ENCODE measurements around the gene RAB3D.

Gene RAB3D

DNA sequence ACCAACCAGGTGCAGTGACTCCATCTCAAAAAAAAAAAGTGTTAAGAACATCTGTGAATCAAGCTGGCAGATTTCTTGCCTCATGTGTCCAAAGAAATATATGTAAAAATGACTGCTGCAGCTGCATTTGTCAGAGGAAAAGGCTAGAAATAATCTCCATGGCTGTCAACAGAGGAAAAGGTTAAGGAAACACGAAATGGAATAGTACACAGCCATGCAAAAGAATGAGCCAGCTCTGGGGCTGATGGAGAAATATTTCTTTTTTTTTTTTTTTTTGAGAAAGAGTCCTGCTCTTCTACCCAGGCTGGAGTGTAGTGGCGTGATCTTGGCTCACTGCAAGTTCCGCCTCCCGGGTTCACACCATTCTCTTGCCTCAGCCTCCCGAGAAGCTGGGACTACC is 6.6 kb downstream of the RAB3D start:
- POLR2A ChIA-PET (ENCODE audit: low non-redundant PET), result interaction anchor here (0.6 kb wide), 2 partner anchors 67 to 268 kb away, joined by 4 read pairs; no protein-coding TSS in a partner anchor
- H3K27ac ChIP-seq, result no peak overlapping the region
- CTCF ChIA-PET, result interaction anchor here (0.6 to 0.7 kb wide), 4 partner anchors 69 to 898 kb away, joined by 3 to 6 read pairs (median 4); partner anchors contain the start of gene PRKCSH
- DNase-seq (ENCODE audit: low spot score), result no peak
- TF ChIP-seq, protein P1, sequence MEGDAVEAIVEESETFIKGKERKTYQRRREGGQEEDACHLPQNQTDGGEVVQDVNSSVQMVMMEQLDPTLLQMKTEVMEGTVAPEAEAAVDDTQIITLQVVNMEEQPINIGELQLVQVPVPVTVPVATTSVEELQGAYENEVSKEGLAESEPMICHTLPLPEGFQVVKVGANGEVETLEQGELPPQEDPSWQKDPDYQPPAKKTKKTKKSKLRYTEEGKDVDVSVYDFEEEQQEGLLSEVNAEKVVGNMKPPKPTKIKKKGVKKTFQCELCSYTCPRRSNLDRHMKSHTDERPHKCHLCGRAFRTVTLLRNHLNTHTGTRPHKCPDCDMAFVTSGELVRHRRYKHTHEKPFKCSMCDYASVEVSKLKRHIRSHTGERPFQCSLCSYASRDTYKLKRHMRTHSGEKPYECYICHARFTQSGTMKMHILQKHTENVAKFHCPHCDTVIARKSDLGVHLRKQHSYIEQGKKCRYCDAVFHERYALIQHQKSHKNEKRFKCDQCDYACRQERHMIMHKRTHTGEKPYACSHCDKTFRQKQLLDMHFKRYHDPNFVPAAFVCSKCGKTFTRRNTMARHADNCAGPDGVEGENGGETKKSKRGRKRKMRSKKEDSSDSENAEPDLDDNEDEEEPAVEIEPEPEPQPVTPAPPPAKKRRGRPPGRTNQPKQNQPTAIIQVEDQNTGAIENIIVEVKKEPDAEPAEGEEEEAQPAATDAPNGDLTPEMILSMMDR (conservative IDR thresholded peaks at IDR 0.05; ENCODE audit: low read depth), result no peak

- no peak for DNase-seq (ENCODE audit: low spot score)
- H3K27ac ChIP-seq, result 0 out of 2 replicates have a peak overlapping the region, but pooled peaks have one; percentile 33
- ChIA-PET POLR2A (ENCODE audit: low non-redundant PET) (no interaction called here), CTCF (interaction anchor here (0.9 kb wide), 1 partner anchor 38 kb away, joined by 4 read pairs; no protein-coding TSS in a partner anchor)
- TF ChIP-seq, protein P1 (conservative IDR thresholded peaks at IDR 0.05; ENCODE audit: low read depth), result no peak
Measured at GRCh38 chr19:11331502-11331901, 8.0 kb downstream of the RAB3D start.

DNA sequence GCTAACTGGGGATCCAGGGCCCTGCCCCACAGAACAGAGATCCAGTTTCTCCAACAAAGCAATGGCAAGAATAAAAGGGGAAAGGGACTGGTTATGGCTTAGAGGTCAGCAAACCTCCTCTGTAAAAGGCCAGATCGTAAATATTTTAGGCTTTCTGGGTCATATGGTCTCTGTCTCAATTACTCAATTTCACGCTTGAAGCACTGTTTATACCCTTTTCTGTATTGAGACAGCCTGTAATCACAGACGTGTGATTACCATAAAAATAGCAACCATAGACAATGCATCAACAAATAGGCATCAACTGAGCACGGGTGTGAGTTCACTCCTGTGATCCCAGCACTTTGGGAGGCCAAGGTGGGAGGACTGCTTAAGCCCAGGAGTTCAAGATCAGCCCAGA is 9.3 kb downstream of the RAB3D start:
- ChIA-PET CTCF (no interaction called here), POLR2A (ENCODE audit: low non-redundant PET) (no interaction called here)
- H3K27ac ChIP-seq, result peak overlapping the region; percentile 33; the same call in 1 of the 2 replicates
- DNase-seq (ENCODE audit: low spot score), result no peak
- TF ChIP-seq, protein P1 (conservative IDR thresholded peaks at IDR 0.05; ENCODE audit: low read depth), result no peak

- POLR2A ChIA-PET (ENCODE audit: low non-redundant PET), result interaction anchor here (0.5 kb wide), 1 partner anchor 404 kb away, joined by 3 read pairs; no protein-coding TSS in a partner anchor
Measured at GRCh38 chr19:11325544-11325943, 13.9 kb downstream of the RAB3D start.

DNA sequence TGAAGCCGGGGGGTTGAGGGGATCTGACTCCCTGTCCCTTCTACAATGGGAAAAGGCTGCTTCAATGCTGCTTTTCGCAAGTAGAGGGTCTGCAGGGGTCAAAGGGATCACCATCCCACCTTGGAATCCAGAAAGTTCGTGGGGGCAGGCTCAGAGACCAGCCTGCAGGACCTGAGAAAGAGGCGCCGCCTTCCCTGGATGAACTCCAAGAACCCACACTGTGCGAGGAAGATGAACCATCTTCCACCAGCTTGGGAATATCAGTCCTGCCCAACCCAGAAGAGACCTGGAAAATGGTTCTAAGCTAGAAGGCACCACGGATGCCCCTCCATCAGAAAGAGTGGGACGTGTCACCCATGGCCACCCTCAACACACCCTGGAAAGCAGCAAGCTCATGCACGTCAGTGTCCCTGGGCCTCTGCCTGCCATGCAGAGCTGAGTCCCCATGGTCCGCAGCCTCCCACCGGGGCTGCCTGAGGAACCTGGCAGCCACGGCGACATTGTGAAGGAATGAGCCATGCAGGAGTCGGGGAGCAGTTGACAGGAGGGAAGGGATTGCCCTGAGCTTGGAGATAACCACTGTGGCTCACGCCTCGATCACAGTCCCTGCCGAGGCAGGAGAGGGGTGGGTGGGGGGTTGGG is 14.6 kb downstream of the RAB3D start:
- ChIA-PET CTCF (interaction anchor here (0.7 to 1.3 kb wide), 3 partner anchors 29 to 158 kb away, joined by 3 to 4 read pairs (median 3); partner anchors contain the start of gene TSPAN16), POLR2A (ENCODE audit: low non-redundant PET) (no interaction called here)
- TF ChIP-seq, protein P1 (conservative IDR thresholded peaks at IDR 0.05; ENCODE audit: low read depth), result no peak
- DNase-seq (ENCODE audit: low spot score), result no peak
- H3K27ac ChIP-seq, result peak overlapping the region; percentile 95

More at GRCh38 chr19:11325544-11325943, 13.9 kb downstream of the RAB3D start:
- no peak for DNase-seq (ENCODE audit: low spot score)
- CTCF ChIA-PET, result interaction anchor here (1.3 kb wide), 1 partner anchor 32 kb away, joined by 3 read pairs; no protein-coding TSS in a partner anchor
- TF ChIP-seq, protein P1 (conservative IDR thresholded peaks at IDR 0.05; ENCODE audit: low read depth), result no peak
- H3K27ac ChIP-seq, result peak overlapping the region; percentile 95

GRCh38 chr19:11324079-11324661 is 15.3 kb downstream of the RAB3D start:
- peak overlapping the region; percentile 95 for H3K27ac ChIP-seq
- peak; percentile 94 for DNase-seq (ENCODE audit: low spot score)
- ChIA-PET POLR2A (ENCODE audit: low non-redundant PET) (interaction anchor here (0.6 to 0.7 kb wide), 2 partner anchors 12 to 98 kb away, joined by 3 to 5 read pairs; no protein-coding TSS in a partner anchor), CTCF (interaction anchor here (0.7 to 1.3 kb wide), 4 partner anchors 28 to 158 kb away, joined by 3 to 5 read pairs (median 4); partner anchors contain the start of gene TSPAN16)
- TF ChIP-seq, protein P1 (conservative IDR thresholded peaks at IDR 0.05; ENCODE audit: low read depth), result no peak

Measured in RWPE1 (cell line).